ENCODE data around the gene ITPR1.

The ITPR1 gene

GRCh38 chr3:4627651-4628375 lies 134.7 kb downstream of the ITPR1 start:
- in situ Hi-C loops (cut with HindIII; ENCODE audit: low sequenced_read_pairs) = no loop called here
- DNase-seq (ENCODE audit: low read depth, low spot score) = no peak
- no peak overlapping the region for H3K4me3 ChIP-seq (ENCODE audit: low read depth, low read length)
- no peak for TF ChIP-seq CTCF (IDR thresholded peaks at IDR 0.05; ENCODE audit: low read depth, low read length)

- no peak overlapping the region for H3K4me3 ChIP-seq (ENCODE audit: low read depth, low read length)
- TF ChIP-seq CTCF (IDR thresholded peaks at IDR 0.05; ENCODE audit: low read depth, low read length) = no peak
- DNase-seq (ENCODE audit: low read depth, low spot score) = no peak
- in situ Hi-C loops (cut with HindIII; ENCODE audit: low sequenced_read_pairs) = no loop called here
These were observed 136.2 kb downstream of the ITPR1 start for GRCh38 chr3:4629095-4630007.

- in situ Hi-C loops (cut with HindIII; ENCODE audit: low sequenced_read_pairs) = no loop called here
- H3K4me3 ChIP-seq (ENCODE audit: low read depth, low read length) = no peak overlapping the region
- DNase-seq (ENCODE audit: low read depth, low spot score) = peak; percentile 71
- TF ChIP-seq CTCF (IDR thresholded peaks at IDR 0.05; ENCODE audit: low read depth, low read length) = peak; percentile 89
These were observed 140.2 kb downstream of the ITPR1 start for GRCh38 chr3:4633078-4634004.

GRCh38 chr3:4634894-4635293 lies 141.7 kb downstream of the ITPR1 start:
- TF ChIP-seq CTCF (IDR thresholded peaks at IDR 0.05; ENCODE audit: low read depth, low read length) = no peak

GRCh38 chr3:4637265-4637664 lies 144.1 kb downstream of the ITPR1 start:
- no peak for DNase-seq (ENCODE audit: low read depth, low spot score)
- no peak for TF ChIP-seq CTCF (IDR thresholded peaks at IDR 0.05; ENCODE audit: low read depth, low read length)
- H3K4me3 ChIP-seq (ENCODE audit: low read depth, low read length) = no peak overlapping the region
- in situ Hi-C loops (cut with HindIII; ENCODE audit: low sequenced_read_pairs) = no loop called here

More at GRCh38 chr3:4634894-4635293, 141.7 kb downstream of the ITPR1 start:
- in situ Hi-C loops (cut with HindIII; ENCODE audit: low sequenced_read_pairs) = no loop called here
- no peak overlapping the region for H3K4me3 ChIP-seq (ENCODE audit: low read depth, low read length)
- DNase-seq (ENCODE audit: low read depth, low spot score) = no peak
